Kidney (tissue), 14 donors: Measurements from ENCODE around the gene PARVB. TPM values are rescaled to one million over a fixed set of nuclear protein-coding genes. Genes with fewer than 3 reads are reported as not detected.
A peak's percentile ranks its signal among the peaks of the same experiment; 100 is the strongest.

ENCODE experiments used
- DNase-seq, 5 donors: peaks; one replicate each; pipeline ENCODE4 v3.0.0-alpha.2; 2013 to 2020
- FAIRE-seq: peaks from 2 replicates; lab custom pipeline; 2012; peaks lifted over from hg19 to GRCh38; lab: Jason Lieb, UNC
- H3K27ac ChIP-seq, 2 donors: one replicate each; pipeline ENCODE4 v1.7.0; 2013; ENCODE audit warnings: low read depth in 2 of 2, low read length in 2 of 2, inconsistent platforms in 1 of 2
- H3K27me3 ChIP-seq: one replicate; pipeline ENCODE4 v1.7.1; 2013; ENCODE audit warnings: low read length, inconsistent platforms; ENCODE audit not compliant: control insufficient read depth, insufficient read depth
- H3K36me3 ChIP-seq, 3 donors: one replicate each; pipeline versions ENCODE4 v1.7.0 to v1.7.1; 2013; ENCODE audit warnings: low read length in 3 of 3, control low read depth in 1 of 3, inconsistent platforms in 1 of 3; ENCODE audit not compliant: insufficient read depth in 3 of 3, control insufficient read depth in 2 of 3
- H3K4me1 ChIP-seq, 3 donors: one replicate each; pipeline versions ENCODE4 v1.7.0 to v1.7.1; 2013; ENCODE audit warnings: low read length in 3 of 3, inconsistent platforms in 1 of 3, low read depth in 1 of 3; ENCODE audit not compliant: control insufficient read depth in 2 of 3, insufficient read depth in 2 of 3
- H3K4me3 ChIP-seq, 3 donors: one replicate each; pipeline versions ENCODE4 v1.7.0 to v1.8.1; 2013; ENCODE audit warnings: low read length in 3 of 3, control low read depth in 1 of 3, inconsistent platforms in 1 of 3
- H3K9ac ChIP-seq, 3 donors: one replicate each; pipeline versions ENCODE4 v1.7.0 to v1.7.1; 2013; ENCODE audit warnings: low read length in 3 of 3, control low read depth in 1 of 3, inconsistent platforms in 1 of 3
- H3K9me3 ChIP-seq, 3 donors: one replicate each; pipeline versions ENCODE4 v1.7.0 to v1.7.1; 2013; ENCODE audit warnings: low read length in 3 of 3, control low read depth in 1 of 3, inconsistent platforms in 1 of 3; ENCODE audit not compliant: control insufficient read depth in 2 of 3, insufficient read depth in 1 of 3
- CTCF ChIP-seq: IDR thresholded peaks from 3 replicates; pipeline ENCODE4 v1.5.1; 2012; ENCODE audit warnings: mild to moderate bottlenecking, moderate library complexity, borderline replicate concordance; ENCODE audit not compliant: insufficient read depth; ENCODE audit errors: extremely low read depth
- intact Hi-C: fragments of 100-400 bp; cut with DNase I; formaldehyde crosslinking; loops from one replicate; pipeline ENCODE4 v1.11.1; 2022
- polyA plus RNA-seq: library from polyadenylated mRNA; stranded (reverse); fragments of 350-450 nt; fragmentation: Illumina TruSeq; extraction: RNeasy Lipid Tissue Mini Kit (QIAGEN cat#74804); gene quantifications from one replicate; pipeline ENCODE4 v1.2.3, GENCODE V29; 2014; ENCODE audit warnings: low read depth, low replicate concordance; ENCODE audit not compliant: insufficient read depth
- total RNA-seq: library from RNA; stranded (reverse); fragmentation: NEBNext Ultra II Directional; extraction: Animal tissue kit (Norgen Biotek cat#: 25700); gene quantifications from one replicate; pipeline ENCODE4 v1.2.1, GENCODE V29; 2021
- donor health status: control.
- donor health status: control.
- donor health status: control.
- donor health status: control.
- donor health status: control.
- donor health status: DM: yes; HTN: yes; CAD: no.
- donor health status: Normal renal cell carcinoma (clear cell type).

PARVB gene
- total and polyA plus RNA-seq, 2 donors from 2014 or later = 32.9 to 51.1 TPM

DNA sequence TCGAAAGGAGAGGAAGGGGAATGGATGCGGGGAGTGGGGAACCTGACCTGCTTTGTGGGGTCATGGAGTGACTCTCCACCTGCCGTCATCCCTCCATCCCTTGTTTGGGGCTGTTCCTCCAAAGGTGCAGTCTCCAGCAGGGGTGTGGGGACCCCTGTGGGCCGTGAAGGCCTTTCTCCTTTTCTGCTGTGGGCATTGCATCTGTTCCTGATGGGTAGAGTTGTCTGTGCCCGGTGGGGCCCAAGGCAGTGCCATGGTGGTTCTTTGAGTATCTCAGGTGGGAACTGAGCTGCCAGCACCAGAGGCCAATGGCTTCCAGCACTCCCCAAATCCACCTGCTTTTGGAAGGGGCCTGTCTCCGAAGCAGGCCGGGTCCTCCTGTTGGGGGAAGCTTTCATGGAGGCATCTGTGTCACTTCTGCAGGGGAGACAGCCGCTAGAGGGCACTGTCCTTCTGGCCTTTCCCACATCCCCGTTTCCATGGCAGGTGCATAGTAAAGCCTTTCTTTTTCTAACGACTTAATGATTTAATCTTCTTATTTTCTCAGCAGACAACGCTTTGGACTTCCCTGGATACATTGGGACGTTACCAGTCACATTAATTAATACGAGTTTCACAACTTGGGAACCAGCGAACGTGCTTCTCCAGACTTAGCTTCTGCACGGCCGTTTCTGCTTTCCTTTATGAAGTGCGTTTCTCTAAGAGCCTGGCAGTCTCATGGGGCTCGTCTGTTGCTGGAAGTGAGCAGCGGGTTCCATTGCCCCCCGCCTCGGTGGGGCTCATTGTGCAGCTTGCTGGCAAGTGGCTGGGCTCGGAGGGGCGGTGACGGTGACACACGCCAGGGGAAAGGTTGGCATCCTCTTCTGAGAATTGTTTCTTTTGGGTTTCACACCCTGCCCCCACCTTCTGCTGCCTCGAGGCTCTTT, 57.1 kb downstream of the PARVB start:
- peak; percentile 66 for TF ChIP-seq CTCF
- Histone ChIP-seq H3K4me3 (no peak overlapping the region), H3K27me3 (no peaks in the 10 kb centered on the region), H3K4me1 (no peaks in the 10 kb centered on the region), H3K36me3 (no peaks in the 10 kb centered on the region), H3K9me3 (peaks cover 0 to 4% (median 0%) of the 10 kb centered on the region in 3 donors), H3K9ac (no peak overlapping the region), H3K27ac (no peak overlapping the region)
- peak in 4 of 5 donors; percentile 83 to 88 (median 86) for DNase-seq
- no peak for FAIRE-seq
- intact Hi-C loops = loop anchor here (5.0 to 10.0 kb wide), 2 partner anchors 86 to 491 kb away; no protein-coding TSS in a partner anchor

- Histone ChIP-seq H3K9me3 (peaks cover 0 to 4% (median 0%) of the 10 kb centered on the region in 3 donors), H3K4me3 (no peak overlapping the region), H3K36me3 (no peaks in the 10 kb centered on the region), H3K27ac (no peak overlapping the region), H3K4me1 (no peaks in the 10 kb centered on the region), H3K9ac (no peak overlapping the region), H3K27me3 (no peaks in the 10 kb centered on the region)
- FAIRE-seq (no peak), DNase-seq (no peak)
- intact Hi-C loops = loop anchor here (5.0 to 10.0 kb wide), 2 partner anchors 88 to 490 kb away; no protein-coding TSS in a partner anchor
- no peak for TF ChIP-seq CTCF
These were observed 58.7 kb downstream of the PARVB start for GRCh38 chr22:44082801-44083200.

- no peak overlapping the region for H3K4me3 ChIP-seq
- H3K9ac ChIP-seq = no peak overlapping the region
- no peak for DNase-seq
These were observed 60.1 kb downstream of the PARVB start for GRCh38 chr22:44084044-44084772.

More at GRCh38 chr22:44084044-44084772, 60.1 kb downstream of the PARVB start:
- peaks cover 0 to 4% (median 0%) of the 10 kb centered on the region in 3 donors for H3K9me3 ChIP-seq
- no peak for FAIRE-seq
- H3K27me3 ChIP-seq = no peaks in the 10 kb centered on the region
- H3K4me1 ChIP-seq = no peaks in the 10 kb centered on the region
- intact Hi-C loops = loop anchor here (5.0 to 10.0 kb wide), 2 partner anchors 89 to 488 kb away; no protein-coding TSS in a partner anchor
- H3K27ac ChIP-seq = no peak overlapping the region
- no peak for TF ChIP-seq CTCF
- H3K36me3 ChIP-seq = no peaks in the 10 kb centered on the region
